DMS114 treated with DMSO at 0.1 percent for 48 hours (cell line): Measurements from ENCODE around the gene CTRB2.

Experiments used
- DNase-seq: peaks from one replicate; lab custom pipeline; 2025; ENCODE audit not compliant: unreplicated experiment; lab: John Stamatoyannopoulos, UW

The CTRB2 gene

GRCh38 chr16:75175074-75175473, 31.9 kb downstream of the CTRB2 start:
- no peak for DNase-seq

GRCh38 chr16:75172578-75172977, 34.4 kb downstream of the CTRB2 start:
- no peak for DNase-seq

GRCh38 chr16:75169899-75170405, 37.0 kb downstream of the CTRB2 start:
- no peak for DNase-seq

GRCh38 chr16:75160386-75160785, 46.6 kb downstream of the CTRB2 start:
- no peak for DNase-seq
